Lower lobe of right lung (tissue), 2 donors: Measurements from ENCODE around the gene ACBD6. TPM values are rescaled to one million over a fixed set of nuclear protein-coding genes. Genes with fewer than 3 reads are reported as not detected.

Experiments used
- ATAC-seq, 2 donors: fragments of 200-7000 bp; cut with Tn5 transposase; one replicate each; pipeline ENCODE4 v1.9.1; 2020 to 2022; ENCODE audit warnings: mild to moderate bottlenecking in 2 of 2, moderate library complexity in 2 of 2
- DNase-seq: peaks from one replicate; pipeline ENCODE4 v3.0.0-alpha.2; 2020
- H3K27ac ChIP-seq: fragments of 200-600 bp; one replicate; pipeline ENCODE4 v1.8.0; 2022
- H3K27me3 ChIP-seq: fragments of 200-600 bp; one replicate; pipeline ENCODE4 v1.8.0; 2022; ENCODE audit warnings: low read depth
- H3K36me3 ChIP-seq: fragments of 200-600 bp; one replicate; pipeline ENCODE4 v1.8.0; 2022; ENCODE audit warnings: mild to moderate bottlenecking
- H3K4me1 ChIP-seq: fragments of 200-600 bp; one replicate; pipeline ENCODE4 v1.8.0; 2022
- H3K4me3 ChIP-seq: fragments of 200-600 bp; one replicate; pipeline ENCODE4 v1.8.0; 2022; ENCODE audit warnings: mild to moderate bottlenecking
- H3K9me3 ChIP-seq: fragments of 200-600 bp; one replicate; pipeline ENCODE4 v1.8.0; 2022
- CTCF ChIP-seq: fragments of 200-600 bp; IDR thresholded peaks from one replicate; pipeline ENCODE4 v1.8.0; 2022; ENCODE audit warnings: antibody characterized with exemption, mild to moderate bottlenecking
- intact Hi-C: fragments of 100-400 bp; cut with DNase I; formaldehyde crosslinking; loops from one replicate; pipeline ENCODE4 v1.11.0; 2022
- total RNA-seq: library from RNA; stranded (reverse); fragmentation: NEBNext Ultra II Directional; extraction: Animal tissue kit (Norgen Biotek cat#: 25700); gene quantifications from one replicate; pipeline ENCODE4 v1.2.1, GENCODE V29; 2021
- donor health status: DM: no; HTN: yes; CAD: no; lungs with severe emphysema.

Gene ACBD6
- total RNA-seq, 1 donor from 2014 or later, result 37.4 TPM

- DNase-seq (no peak), ATAC-seq (no peak)
- no peak for TF ChIP-seq CTCF
- intact Hi-C loops, result no loop called here
- H3K27ac ChIP-seq, result no peak overlapping the region
- no peak overlapping the region for H3K4me3 ChIP-seq
- no peaks in the 10 kb centered on the region for H3K27me3 ChIP-seq
- peaks cover under 1% of the 10 kb centered on the region for H3K9me3 ChIP-seq
- peaks cover 8% of the 10 kb centered on the region for H3K36me3 ChIP-seq
- no peaks in the 10 kb centered on the region for H3K4me1 ChIP-seq
Measured at GRCh38 chr1:180310095-180310494, 192.3 kb downstream of the ACBD6 start.

GRCh38 chr1:180309338-180309737 lies 193.0 kb downstream of the ACBD6 start:
- ATAC-seq (no peak), DNase-seq (no peak)
- H3K36me3 ChIP-seq, result peaks cover 8% of the 10 kb centered on the region
- H3K9me3 ChIP-seq, result peaks cover 4% of the 10 kb centered on the region
- no peak for TF ChIP-seq CTCF
- H3K27ac ChIP-seq, result no peak overlapping the region
- H3K27me3 ChIP-seq, result no peaks in the 10 kb centered on the region
- intact Hi-C loops, result no loop called here
- no peak overlapping the region for H3K4me3 ChIP-seq
- no peaks in the 10 kb centered on the region for H3K4me1 ChIP-seq

GRCh38 chr1:180301135-180301742 lies 201.1 kb downstream of the ACBD6 start:
- Histone ChIP-seq H3K27ac (no peak overlapping the region), H3K36me3 (no peaks in the 10 kb centered on the region), H3K27me3 (no peaks in the 10 kb centered on the region), H3K9me3 (peaks cover 4% of the 10 kb centered on the region), H3K4me3 (no peak overlapping the region), H3K4me1 (no peaks in the 10 kb centered on the region)
- intact Hi-C loops, result no loop called here
- no peak for TF ChIP-seq CTCF
- ATAC-seq (no peak), DNase-seq (no peak)

GRCh38 chr1:180299479-180300221 lies 202.7 kb downstream of the ACBD6 start:
- no peak overlapping the region for H3K27ac ChIP-seq
- no peaks in the 10 kb centered on the region for H3K9me3 ChIP-seq
- H3K4me3 ChIP-seq, result no peak overlapping the region
- ATAC-seq, result no peak
- DNase-seq, result no peak
- intact Hi-C loops, result no loop called here
- H3K27me3 ChIP-seq, result no peaks in the 10 kb centered on the region
- H3K36me3 ChIP-seq, result no peaks in the 10 kb centered on the region
- no peak for TF ChIP-seq CTCF
- H3K4me1 ChIP-seq, result no peaks in the 10 kb centered on the region

- Histone ChIP-seq H3K4me1 (no peaks in the 10 kb centered on the region), H3K9me3 (no peaks in the 10 kb centered on the region), H3K27ac (no peak overlapping the region)
Measured at GRCh38 chr1:180295999-180296398, 206.4 kb downstream of the ACBD6 start.

More at GRCh38 chr1:180295999-180296398, 206.4 kb downstream of the ACBD6 start:
- no peak for TF ChIP-seq CTCF
- no peak for ATAC-seq
- intact Hi-C loops, result no loop called here
- no peaks in the 10 kb centered on the region for H3K27me3 ChIP-seq
- H3K36me3 ChIP-seq, result no peaks in the 10 kb centered on the region
- no peak for DNase-seq
- H3K4me3 ChIP-seq, result no peak overlapping the region
